Measurements from ENCODE around the gene ABO.
A peak's percentile ranks its signal among the peaks of the same experiment; 100 is the strongest.
"Not testable (repeated sequence)": the region's sequence is repeated elsewhere in the genome, so short reads cannot be mapped to it uniquely, and the experiment has no call there.

The ABO gene

GRCh38 chr9:133275105-133276000 lies at the start of gene ABO:
TSS of gene ABO (minus strand) at chr9:133275201.
- in situ Hi-C loops (cut with MboI; ENCODE audit: low sequenced_read_pairs, unreplicated experiment) = no loop called here
- DNase-seq (ENCODE audit: low spot score) = peak; percentile 49
- TF ChIP-seq CTCF (IDR thresholded peaks at IDR 0.05; ENCODE audit: borderline replicate concordance, control extremely low read depth, extremely low read depth, insufficient read depth, missing control alignments) = no peak

GRCh38 chr9:133323991-133324703 lies 49.1 kb upstream of the ABO start:
- in situ Hi-C loops (cut with MboI; ENCODE audit: low sequenced_read_pairs, unreplicated experiment) = no loop called here
- no peak for TF ChIP-seq CTCF (IDR thresholded peaks at IDR 0.05; ENCODE audit: borderline replicate concordance, control extremely low read depth, extremely low read depth, insufficient read depth, missing control alignments)

GRCh38 chr9:133323211-133323610 lies 48.2 kb upstream of the ABO start:
- in situ Hi-C loops (cut with MboI; ENCODE audit: low sequenced_read_pairs, unreplicated experiment) = no loop called here
- TF ChIP-seq CTCF (IDR thresholded peaks at IDR 0.05; ENCODE audit: borderline replicate concordance, control extremely low read depth, extremely low read depth, insufficient read depth, missing control alignments) = no peak

More at GRCh38 chr9:133323991-133324703, 49.1 kb upstream of the ABO start:
- DNase-seq (ENCODE audit: low spot score) = no peak

GRCh38 chr9:133322701-133323100 lies 47.7 kb upstream of the ABO start:
- no peak for DNase-seq (ENCODE audit: low spot score)
- in situ Hi-C loops (cut with MboI; ENCODE audit: low sequenced_read_pairs, unreplicated experiment) = no loop called here
- no peak for TF ChIP-seq CTCF (IDR thresholded peaks at IDR 0.05; ENCODE audit: borderline replicate concordance, control extremely low read depth, extremely low read depth, insufficient read depth, missing control alignments)

More at GRCh38 chr9:133323211-133323610, 48.2 kb upstream of the ABO start:
- DNase-seq (ENCODE audit: low spot score) = no peak

- DNase-seq (ENCODE audit: low spot score) = no peak
- TF ChIP-seq CTCF (IDR thresholded peaks at IDR 0.05; ENCODE audit: borderline replicate concordance, control extremely low read depth, extremely low read depth, insufficient read depth, missing control alignments) = no peak
- in situ Hi-C loops (cut with MboI; ENCODE audit: low sequenced_read_pairs, unreplicated experiment) = no loop called here
Measured at GRCh38 chr9:133321411-133321935, 46.5 kb upstream of the ABO start.

- in situ Hi-C loops (cut with MboI; ENCODE audit: low sequenced_read_pairs, unreplicated experiment) = no loop called here
- TF ChIP-seq CTCF (IDR thresholded peaks at IDR 0.05; ENCODE audit: borderline replicate concordance, control extremely low read depth, extremely low read depth, insufficient read depth, missing control alignments) = no peak
- no peak for DNase-seq (ENCODE audit: low spot score)
Measured at GRCh38 chr9:133320421-133320881, 45.5 kb upstream of the ABO start.

GRCh38 chr9:133317551-133317950 lies 42.5 kb upstream of the ABO start:
- DNase-seq (ENCODE audit: low spot score); in situ Hi-C loops (cut with MboI; ENCODE audit: low sequenced_read_pairs, unreplicated experiment): not testable (repeated sequence)

Measured in GM13976 (cell line).